GM19025 (cell line): ENCODE data around the gene KISS1.

Experiments used
- ATAC-seq: cut with Tn5 transposase; IDR thresholded peaks from one replicate; pipeline ENCODE4 v1.9.1; 2021; ENCODE audit warnings: mild to moderate bottlenecking, low read depth, moderate library complexity; ENCODE audit not compliant: unreplicated experiment

The KISS1 gene

DNA sequence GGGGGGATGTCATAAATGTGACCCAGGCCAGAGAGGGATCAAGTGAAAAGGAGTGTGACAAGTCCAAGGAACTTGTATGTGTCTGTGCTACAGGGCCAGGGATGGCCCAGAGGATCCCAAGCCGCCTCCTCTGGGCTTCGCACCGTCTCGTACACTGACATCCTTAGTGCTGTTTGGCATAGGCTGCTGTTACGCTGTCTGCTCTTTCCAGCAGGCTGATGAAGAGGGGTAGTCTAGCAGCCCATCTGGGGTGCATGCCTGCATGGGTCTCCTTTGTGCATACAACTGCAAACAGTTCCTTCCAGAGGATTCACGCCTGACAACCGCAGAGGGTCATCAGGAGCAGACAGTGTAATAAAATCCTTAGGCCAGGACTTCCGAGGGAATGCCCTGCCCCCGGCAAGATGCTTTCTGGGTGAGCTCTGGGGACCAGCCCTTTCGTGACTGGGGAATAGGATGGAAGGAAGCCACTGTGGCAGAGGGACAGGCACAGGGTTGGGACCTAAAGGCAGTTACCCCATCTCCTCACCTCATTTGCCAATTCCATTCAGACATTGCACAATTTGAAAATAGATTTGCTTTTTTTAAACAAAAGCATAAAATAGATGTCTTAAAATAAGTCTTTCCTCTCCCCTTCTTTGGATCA is 23.8 kb upstream of the KISS1 start:
- ATAC-seq = no peak

- ATAC-seq = no peak
These were observed 22.3 kb upstream of the KISS1 start for GRCh38 chr1:204218552-204218951.

DNA sequence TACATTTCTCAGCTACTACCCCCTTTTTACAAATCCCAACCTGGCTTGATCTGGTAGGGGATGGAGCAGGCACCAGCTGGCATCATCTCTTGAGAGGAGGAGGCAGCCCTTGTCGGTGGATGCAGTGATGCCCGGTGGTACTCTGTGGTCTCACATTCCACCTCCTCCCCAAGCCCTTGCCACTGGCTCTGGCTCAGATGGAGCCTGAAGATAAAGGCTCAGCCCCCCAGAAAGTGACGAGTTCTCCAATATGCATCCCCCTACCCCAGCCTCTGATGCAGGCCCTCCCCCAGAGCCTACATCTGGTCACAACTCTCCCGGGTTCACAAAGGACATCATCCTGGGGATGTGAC is 21.3 kb upstream of the KISS1 start:
- ATAC-seq = no peak

DNA sequence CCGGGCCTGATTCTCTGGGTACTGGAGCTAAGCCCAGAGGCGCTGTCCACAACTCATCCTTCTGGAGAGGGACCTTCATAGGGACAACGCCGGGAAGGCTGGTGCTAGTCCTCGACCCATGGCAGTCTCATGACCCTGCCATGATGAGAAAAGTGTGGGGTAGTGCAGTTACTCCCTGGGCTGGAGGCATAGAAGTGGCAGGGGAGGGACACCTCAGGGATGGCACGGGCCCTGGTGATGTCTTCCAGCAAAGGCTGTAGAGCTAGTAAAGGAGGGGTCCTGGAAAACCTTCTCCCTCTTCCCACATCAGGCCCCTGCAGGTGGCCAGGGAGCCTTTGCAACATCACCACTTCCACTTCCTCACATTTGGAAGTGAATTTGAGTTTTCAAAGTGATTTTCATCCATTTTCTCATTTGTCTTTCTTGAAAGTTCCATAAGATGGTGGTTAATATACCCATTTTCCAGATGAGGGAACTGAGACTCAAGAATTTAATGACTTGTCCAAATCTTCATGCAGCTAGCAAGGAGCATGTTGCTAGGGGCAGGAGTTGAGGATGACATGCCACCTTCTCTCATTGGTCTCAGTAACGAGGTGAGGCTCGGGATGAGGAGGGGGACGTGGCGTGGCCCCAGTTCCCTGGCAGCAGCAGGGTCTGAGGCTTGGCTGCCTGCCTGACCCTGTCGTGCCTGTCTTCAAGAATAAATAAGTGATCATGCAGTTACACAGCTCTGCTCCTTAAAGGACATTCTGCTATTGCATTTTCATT is 20.8 kb upstream of the KISS1 start:
- ATAC-seq = no peak

- ATAC-seq = no peak
These were observed 19.9 kb upstream of the KISS1 start for GRCh38 chr1:204216236-204216635.

DNA sequence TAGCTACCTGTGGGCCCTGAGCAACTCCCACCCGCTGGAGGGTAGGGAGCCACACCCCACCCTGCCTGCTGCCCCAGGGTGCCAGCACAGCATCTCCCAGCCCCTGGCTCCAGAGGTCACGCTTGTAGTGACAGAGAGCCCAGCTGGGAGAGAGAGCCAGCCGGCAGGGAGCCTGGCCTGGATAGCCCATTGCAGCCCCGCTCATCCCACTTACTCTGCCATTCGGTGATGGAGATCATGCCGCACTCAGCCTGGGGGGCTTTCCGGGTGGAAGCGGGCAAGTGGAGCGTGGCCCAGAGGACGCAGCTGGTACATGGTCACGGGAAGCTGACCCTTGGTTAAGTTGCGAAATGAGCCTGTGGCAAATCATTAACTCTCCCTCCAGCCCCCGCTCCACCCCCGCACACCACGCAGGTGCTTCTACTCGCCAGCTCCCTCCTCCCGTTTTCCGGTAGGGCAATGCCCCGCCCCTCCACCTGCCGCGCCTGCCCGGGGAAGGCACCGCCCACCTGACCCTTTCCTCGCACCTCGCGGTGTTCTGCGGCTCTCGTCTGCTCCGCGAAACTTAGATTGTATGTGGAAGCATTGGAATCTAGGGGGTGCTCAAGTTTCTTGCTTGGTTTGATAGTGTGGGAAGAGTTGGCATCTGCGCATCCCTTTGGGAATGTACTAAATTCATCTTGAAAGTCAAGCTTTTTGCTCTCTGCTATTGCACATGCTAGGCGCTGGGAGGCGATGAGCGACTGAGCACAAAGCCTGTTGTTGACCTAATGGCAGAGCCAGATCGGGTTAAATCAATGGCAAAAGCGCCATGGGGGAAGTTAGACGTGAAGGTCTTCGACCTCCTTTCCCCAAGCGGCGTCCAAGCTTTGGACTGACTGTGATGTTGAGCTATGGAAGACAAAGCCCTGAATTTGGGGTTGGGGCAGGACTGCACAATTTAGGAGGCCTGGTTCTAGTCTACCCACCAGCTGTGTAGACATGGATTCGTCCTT is 17.7 kb upstream of the KISS1 start, which contains the start of gene GOLT1A:
GOLT1A (minus strand) TSS at position 321 of the 995 bp plus-strand sequence; CDS start at position 239, 82 bp downstream.
- no peak for ATAC-seq

DNA sequence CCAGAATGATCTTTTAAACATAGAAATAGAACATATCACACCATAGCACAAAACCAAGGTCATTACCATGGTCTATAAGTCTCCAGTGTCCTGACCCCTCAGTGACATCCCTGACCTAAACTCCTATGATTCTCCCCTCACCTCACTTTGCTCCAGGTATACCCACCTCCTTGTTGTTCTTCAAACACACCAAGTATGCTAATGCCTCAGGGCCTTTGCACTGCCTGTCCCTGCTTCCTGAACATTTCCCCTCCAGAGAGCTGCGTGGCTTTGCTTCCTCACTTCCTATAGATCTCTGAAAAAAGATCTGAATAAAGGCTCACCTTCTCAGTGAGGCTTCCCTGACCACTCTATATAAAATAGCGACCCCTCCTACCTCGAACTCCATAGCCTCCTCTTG is 16.4 kb upstream of the KISS1 start:
- no peak for ATAC-seq

DNA sequence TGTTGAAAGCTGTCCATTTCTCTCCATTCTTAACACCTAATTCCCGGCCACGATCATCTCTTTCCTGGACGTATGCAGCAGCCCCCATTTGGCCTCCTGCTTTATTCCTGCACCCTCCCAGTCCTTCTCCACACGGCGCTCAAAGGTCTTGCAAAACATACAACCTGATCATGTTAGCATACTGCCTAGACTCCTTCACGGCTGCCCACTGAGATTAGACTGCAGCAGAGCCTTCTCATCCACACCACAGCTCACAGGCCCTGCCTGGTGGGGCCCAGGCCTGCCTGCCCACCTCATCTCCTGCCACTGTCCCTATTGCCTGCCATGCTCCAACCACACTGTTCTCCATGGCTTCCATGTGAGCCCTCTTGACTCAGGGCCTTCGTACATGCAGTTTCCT is 14.8 kb upstream of the KISS1 start:
- no peak for ATAC-seq

DNA sequence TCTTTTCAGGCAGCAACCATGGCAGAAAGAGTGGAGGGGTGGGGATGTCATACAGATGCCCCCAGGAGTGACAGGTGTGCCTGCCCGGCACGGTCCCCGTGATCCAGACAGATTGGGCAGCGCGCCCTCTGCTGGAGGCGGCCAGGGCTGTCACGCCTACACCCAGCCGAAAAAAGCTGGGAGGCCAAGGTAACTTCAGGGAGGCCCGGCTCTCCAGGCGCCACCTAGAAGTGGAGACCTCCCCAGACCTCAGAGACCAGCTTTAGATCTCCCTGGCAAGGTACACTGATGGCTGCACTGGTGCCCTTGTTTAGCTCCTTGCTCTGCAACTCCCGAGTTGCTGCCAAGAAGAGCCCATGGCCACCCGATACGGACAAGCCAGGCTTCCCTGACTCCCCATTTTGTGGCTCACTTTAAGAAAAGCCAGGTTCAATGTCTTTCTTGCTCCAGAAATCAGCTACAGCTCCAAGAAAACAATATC is 10.9 kb upstream of the KISS1 start:
- no peak for ATAC-seq

DNA sequence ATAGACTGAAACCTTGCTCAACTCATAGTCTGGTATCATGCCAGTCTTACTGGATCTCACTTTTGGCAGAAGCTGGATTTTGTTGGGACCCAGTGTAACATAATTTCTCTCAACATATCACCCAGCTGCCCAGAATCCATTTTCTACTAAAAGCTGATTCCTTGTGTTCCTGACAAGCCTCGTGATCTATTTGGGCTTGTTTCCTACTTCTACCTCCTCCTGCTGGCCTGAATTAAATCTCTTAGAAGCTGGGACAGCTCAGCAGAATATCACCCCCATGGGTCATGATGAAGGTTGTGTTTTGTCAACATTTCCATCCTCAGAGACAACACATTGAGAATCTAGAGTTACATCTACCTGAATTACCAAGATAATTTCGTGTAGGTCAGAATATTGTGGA is 9.8 kb upstream of the KISS1 start:
- no peak for ATAC-seq

GRCh38 chr1:204205486-204205885 is 9.2 kb upstream of the KISS1 start:
- ATAC-seq = no peak

- ATAC-seq = no peak
These were observed 8.7 kb upstream of the KISS1 start for GRCh38 chr1:204204944-204205343.

DNA sequence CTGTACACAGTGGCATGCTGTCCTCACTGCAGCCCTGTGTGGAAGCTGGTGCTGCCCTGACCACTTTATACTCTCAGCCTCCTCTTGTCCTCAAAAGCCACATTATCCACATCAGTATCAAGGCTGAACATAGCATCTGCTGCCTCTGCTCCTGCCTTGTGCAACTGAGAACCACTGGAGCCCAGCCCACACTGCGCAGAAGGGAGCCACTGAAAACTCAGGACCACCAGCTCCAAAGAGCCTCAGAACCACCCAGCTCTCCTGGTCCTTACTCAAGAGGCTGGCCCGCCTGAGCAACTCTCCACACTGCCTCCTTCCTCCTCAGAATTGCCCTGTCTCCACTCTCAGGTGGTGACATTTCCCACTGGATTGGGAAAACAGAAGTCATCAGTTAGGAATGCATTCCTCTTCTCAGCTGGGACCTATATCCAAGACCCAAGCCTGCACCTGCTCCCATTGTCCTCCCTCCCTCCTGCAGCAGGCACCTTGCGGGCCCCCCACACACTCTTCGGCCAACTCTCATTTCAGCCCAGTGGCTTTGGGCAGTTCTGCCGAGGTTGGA is 7.0 kb upstream of the KISS1 start:
- no peak for ATAC-seq

- ATAC-seq = no peak
These were observed 6.2 kb upstream of the KISS1 start for GRCh38 chr1:204202481-204202880.

DNA sequence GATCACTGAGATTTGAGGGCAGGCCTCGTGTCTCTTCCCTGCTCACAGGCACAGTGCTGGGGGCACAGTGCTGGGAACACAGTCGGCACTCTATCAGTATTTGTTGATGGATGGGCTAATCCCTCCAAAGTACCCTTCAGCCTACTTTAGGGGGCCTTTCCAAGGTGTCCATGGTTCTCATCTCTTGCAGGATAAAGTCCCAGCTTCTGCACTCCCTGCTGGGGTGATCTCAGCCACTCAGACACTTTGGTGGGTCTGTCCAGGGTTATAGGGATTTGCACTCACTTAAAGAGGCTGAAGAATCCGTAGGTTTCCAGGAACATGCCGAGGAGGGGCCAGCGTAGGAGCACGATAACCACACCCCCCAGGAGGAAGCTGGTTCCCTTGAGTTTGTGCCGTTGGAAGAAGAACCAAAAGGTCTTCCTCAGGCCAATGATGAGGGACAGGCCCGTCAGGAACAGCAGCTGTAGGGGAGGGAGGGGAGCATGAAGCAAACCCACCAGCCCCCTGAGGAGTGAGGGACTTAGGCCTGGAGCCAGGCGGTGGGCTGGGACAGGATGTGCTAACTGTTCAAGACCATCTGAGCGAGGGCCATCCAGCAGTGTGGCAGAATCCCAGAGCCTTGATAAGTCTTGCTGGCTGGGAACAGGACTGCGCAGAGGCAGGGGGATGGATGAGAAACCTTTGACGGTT is 5.2 kb upstream of the KISS1 start:
- no peak for ATAC-seq

GRCh38 chr1:204199579-204199978 is 3.3 kb upstream of the KISS1 start:
- no peak for ATAC-seq

- no peak for ATAC-seq
These were observed 2.4 kb upstream of the KISS1 start for GRCh38 chr1:204198348-204199340.

GRCh38 chr1:204197068-204197467 is 777 bp upstream of the KISS1 start:
- ATAC-seq = no peak

DNA sequence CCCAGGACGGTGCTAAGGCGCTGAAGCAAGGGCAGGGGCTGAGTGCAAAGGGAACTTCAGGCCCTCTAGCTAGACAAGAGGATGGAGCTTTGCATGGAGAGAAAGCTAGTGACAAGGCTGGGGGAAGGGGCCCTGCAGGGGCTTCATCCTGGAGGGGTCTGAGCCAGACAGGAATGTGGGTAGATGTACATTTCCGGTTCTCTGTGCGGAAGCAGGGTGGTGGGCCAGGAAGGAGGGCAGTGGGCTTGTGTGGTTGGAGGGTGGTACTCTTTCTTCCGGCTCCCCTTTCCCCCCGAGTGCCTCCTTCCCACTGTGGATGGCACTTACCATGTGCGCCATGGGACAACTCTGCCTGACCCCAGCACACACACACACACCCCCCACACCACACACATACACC is 1.5 kb downstream of the KISS1 start:
- ATAC-seq = no peak
